ENCODE measurements around the gene MOB3B.

The MOB3B gene

DNA sequence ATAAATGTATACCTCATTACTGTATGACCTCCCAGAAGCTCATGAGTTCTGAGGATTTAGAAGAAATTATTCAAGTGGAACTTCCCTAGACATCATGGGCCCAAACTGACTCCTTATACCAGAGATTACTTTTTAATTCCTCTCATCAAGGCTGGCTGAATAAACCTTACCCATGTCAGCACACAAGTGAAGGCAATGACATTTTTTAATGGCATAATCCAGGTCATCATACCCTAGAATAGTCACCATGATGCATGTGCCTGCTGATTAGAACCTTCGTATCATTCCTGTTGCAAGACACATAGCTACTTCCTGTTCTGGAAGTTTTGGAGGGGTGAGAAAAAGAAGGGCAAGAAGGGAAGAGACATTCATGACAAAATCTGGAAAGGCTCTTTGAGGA lies 55.3 kb downstream of the MOB3B start:
- TF ChIP-seq, protein P1, sequence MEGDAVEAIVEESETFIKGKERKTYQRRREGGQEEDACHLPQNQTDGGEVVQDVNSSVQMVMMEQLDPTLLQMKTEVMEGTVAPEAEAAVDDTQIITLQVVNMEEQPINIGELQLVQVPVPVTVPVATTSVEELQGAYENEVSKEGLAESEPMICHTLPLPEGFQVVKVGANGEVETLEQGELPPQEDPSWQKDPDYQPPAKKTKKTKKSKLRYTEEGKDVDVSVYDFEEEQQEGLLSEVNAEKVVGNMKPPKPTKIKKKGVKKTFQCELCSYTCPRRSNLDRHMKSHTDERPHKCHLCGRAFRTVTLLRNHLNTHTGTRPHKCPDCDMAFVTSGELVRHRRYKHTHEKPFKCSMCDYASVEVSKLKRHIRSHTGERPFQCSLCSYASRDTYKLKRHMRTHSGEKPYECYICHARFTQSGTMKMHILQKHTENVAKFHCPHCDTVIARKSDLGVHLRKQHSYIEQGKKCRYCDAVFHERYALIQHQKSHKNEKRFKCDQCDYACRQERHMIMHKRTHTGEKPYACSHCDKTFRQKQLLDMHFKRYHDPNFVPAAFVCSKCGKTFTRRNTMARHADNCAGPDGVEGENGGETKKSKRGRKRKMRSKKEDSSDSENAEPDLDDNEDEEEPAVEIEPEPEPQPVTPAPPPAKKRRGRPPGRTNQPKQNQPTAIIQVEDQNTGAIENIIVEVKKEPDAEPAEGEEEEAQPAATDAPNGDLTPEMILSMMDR (IDR thresholded peaks at IDR 0.05; ENCODE audit: insufficient read depth, low read depth, low read length, missing control alignments), result no peak
- H3K4me3 ChIP-seq (ENCODE audit: low read depth, low read length), result no peak overlapping the region
- no peak for DNase-seq (ENCODE audit: low read depth)

DNA sequence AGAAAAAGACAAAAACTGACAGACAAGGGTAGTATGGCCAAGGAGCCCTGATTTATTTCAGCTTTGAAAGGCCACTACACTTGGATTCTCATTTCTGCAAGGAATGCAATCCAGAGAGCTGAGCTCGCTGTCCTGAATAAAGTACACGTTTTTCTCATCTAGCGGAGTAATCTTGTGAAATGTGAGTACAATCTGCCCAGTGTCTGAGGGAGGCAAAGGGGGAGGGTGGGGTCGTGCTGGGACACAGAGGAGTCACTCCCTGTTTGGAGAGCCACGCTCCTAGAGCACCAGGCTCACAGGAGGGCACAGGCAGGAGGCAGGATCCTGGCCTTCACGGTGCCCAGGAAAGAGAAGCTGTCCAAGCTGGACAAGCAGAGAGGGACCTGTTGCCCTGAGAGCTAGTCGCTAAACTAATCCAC lies 56.5 kb downstream of the MOB3B start:
- TF ChIP-seq, protein P1 (IDR thresholded peaks at IDR 0.05; ENCODE audit: insufficient read depth, low read depth, low read length, missing control alignments), result no peak
- no peak overlapping the region for H3K4me3 ChIP-seq (ENCODE audit: low read depth, low read length)
- DNase-seq (ENCODE audit: low read depth), result no peak

DNA sequence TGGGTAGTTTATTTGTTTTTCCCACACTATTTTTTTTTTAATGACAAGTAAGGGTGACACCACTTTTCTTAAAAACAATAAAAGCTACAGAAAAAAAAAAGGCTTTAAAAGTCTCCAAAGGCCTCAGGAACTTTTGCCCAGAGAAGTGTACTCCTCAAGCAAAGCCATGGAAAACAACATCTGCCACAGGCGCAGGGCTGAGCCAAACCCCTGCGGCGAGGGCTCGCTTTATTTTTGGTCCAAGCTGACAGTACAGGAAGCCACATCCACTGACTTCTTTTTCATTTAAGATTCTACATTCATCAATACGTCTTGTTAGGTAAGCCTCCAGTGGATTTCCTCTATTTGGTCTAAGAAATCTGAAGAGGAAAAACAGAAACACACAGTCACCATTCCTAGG lies 57.4 kb downstream of the MOB3B start:
- no peak overlapping the region for H3K4me3 ChIP-seq (ENCODE audit: low read depth, low read length)
- TF ChIP-seq, protein P1 (IDR thresholded peaks at IDR 0.05; ENCODE audit: insufficient read depth, low read depth, low read length, missing control alignments), result no peak
- no peak for DNase-seq (ENCODE audit: low read depth)

DNA sequence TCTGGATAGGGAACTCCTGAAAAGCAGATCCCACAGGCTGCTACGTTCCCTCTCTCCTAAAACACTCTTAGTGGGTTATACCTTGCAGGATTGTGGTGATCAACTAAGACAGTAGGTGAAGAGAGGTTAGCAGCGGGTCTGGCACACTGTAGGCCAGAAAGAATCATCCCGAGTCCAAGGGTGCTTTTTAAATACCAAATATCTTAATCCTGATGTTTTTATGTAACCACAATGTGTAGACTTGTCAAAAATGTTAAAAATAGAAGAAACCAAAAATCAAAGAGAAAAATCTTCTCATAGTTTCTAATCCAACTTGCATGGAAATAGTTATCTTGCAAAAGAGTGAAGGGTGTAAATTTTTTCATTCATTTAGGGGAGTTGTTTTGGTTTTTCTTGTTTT lies 57.8 kb downstream of the MOB3B start:
- TF ChIP-seq, protein P1 (IDR thresholded peaks at IDR 0.05; ENCODE audit: insufficient read depth, low read depth, low read length, missing control alignments), result no peak
- no peak overlapping the region for H3K4me3 ChIP-seq (ENCODE audit: low read depth, low read length)
- DNase-seq (ENCODE audit: low read depth), result no peak

DNA sequence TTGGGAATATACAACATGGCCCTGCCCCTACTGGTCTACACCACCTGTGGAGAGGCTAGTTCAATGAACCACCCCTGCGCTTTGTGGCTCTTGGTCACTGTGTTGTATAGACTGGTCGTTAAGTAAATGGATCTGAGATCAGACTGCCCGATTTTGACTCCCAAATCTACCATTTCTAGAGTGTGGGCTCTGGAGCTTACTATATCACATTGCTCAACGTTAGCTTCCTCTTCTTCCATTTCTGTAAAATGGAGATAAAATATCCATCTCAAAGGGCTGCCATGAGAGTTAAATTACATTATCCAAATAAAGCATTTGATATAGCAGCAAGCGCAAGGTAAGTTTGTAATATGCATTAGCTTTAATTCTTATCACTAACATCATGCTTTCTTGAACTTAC lies 58.2 kb downstream of the MOB3B start:
- H3K4me3 ChIP-seq (ENCODE audit: low read depth, low read length), result no peak overlapping the region

DNA sequence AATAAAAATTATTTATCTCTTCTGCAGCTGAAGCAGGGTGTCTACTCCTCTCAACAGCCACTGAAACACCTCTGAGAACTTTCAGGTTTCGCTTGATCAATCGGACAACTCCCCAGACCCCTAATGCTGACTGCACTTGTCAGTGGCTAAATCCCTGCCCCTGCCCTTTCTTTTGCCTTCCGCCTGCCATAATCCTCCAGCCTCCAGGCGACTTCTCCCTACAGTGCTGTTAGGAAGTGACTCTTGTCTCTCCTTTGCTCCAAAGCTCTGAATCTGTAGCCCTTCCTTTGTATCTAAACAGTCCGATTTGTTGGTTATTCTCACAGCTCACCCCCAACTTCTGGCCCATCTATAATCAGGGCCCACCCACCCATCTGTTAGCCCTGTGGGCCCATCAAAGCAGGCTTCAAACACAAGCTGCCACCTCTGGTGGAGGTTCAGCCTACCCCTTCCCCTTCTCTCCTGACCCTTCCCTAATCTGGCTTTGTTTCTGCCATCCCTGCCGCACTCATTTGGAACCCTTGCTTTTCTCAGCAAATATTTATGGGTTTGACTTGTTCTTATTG lies 59.2 kb downstream of the MOB3B start:
- TF ChIP-seq, protein P1 (IDR thresholded peaks at IDR 0.05; ENCODE audit: insufficient read depth, low read depth, low read length, missing control alignments), result no peak
- H3K4me3 ChIP-seq (ENCODE audit: low read depth, low read length), result no peak overlapping the region
- DNase-seq (ENCODE audit: low read depth), result no peak

More for the DNA sequence above, 58.2 kb downstream of the MOB3B start:
- TF ChIP-seq, protein P1 (IDR thresholded peaks at IDR 0.05; ENCODE audit: insufficient read depth, low read depth, low read length, missing control alignments), result no peak
- DNase-seq (ENCODE audit: low read depth), result no peak

DNA sequence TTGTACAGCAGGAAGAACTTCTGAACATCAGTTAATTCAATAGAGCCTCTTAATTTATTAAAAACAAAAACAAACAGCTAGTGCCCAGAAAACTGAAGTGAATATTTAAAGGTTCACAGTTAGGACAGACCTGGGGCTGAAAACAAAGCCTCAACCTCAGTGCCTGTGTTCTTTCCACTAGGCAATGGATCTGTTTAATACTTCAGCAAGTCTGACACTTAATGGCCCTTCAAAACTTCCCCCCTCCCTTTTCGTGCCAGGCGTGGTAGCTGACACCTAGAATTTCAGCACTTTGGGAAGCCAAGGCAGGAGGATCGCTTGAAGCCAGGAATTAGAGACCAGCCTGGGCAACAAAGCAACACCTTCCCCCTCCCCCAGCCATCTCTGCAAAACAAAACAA lies 60.1 kb downstream of the MOB3B start:
- no peak for DNase-seq (ENCODE audit: low read depth)
- TF ChIP-seq, protein P1 (IDR thresholded peaks at IDR 0.05; ENCODE audit: insufficient read depth, low read depth, low read length, missing control alignments), result no peak
- H3K4me3 ChIP-seq (ENCODE audit: low read depth, low read length), result no peak overlapping the region
